ENCODE results near the gene HSF2BP.
"Not testable (repeated sequence)": the region's sequence is repeated elsewhere in the genome, so short reads cannot be mapped to it uniquely, and the experiment has no call there.

Gene HSF2BP

GRCh38 chr21:43687566-43688399 lies 28.5 kb upstream of the HSF2BP start:
- DNase-seq (ENCODE audit: low read depth): no peak

- DNase-seq (ENCODE audit: low read depth): no peak
Measured at GRCh38 chr21:43686811-43687565, 27.7 kb upstream of the HSF2BP start.

- no peak for DNase-seq (ENCODE audit: low read depth)
Measured at GRCh38 chr21:43684424-43684823, 25.1 kb upstream of the HSF2BP start.

- DNase-seq (ENCODE audit: low read depth): no peak
Measured at GRCh38 chr21:43681650-43682049, 22.4 kb upstream of the HSF2BP start.

GRCh38 chr21:43680421-43680820 lies 21.1 kb upstream of the HSF2BP start:
- DNase-seq (ENCODE audit: low read depth): not testable (repeated sequence)

- DNase-seq (ENCODE audit: low read depth): no peak
Measured at GRCh38 chr21:43679951-43680350, 20.7 kb upstream of the HSF2BP start.

- DNase-seq (ENCODE audit: low read depth): no peak
Measured at GRCh38 chr21:43676391-43676790, 17.1 kb upstream of the HSF2BP start.

GRCh38 chr21:43675871-43676270 lies 16.6 kb upstream of the HSF2BP start:
- DNase-seq (ENCODE audit: low read depth): no peak

- no peak for DNase-seq (ENCODE audit: low read depth)
Measured at GRCh38 chr21:43669828-43670605, 10.7 kb upstream of the HSF2BP start.

- no peak for DNase-seq (ENCODE audit: low read depth)
Measured at GRCh38 chr21:43667191-43667904, 8.1 kb upstream of the HSF2BP start.

- DNase-seq (ENCODE audit: low read depth): no peak
Measured at GRCh38 chr21:43665879-43666278, 6.6 kb upstream of the HSF2BP start.

- DNase-seq (ENCODE audit: low read depth): no peak
Measured at GRCh38 chr21:43664358-43664757, 5.1 kb upstream of the HSF2BP start.

GRCh38 chr21:43663033-43663432 lies 3.7 kb upstream of the HSF2BP start:
- no peak for DNase-seq (ENCODE audit: low read depth)

- no peak for DNase-seq (ENCODE audit: low read depth)
Measured at GRCh38 chr21:43662286-43662685, 3.0 kb upstream of the HSF2BP start.

- DNase-seq (ENCODE audit: low read depth): no peak
Measured at GRCh38 chr21:43658769-43659135, 536 bp downstream of the HSF2BP start.

- no peak for DNase-seq (ENCODE audit: low read depth)
Measured at GRCh38 chr21:43658088-43658741, 1.1 kb downstream of the HSF2BP start.

- DNase-seq (ENCODE audit: low read depth): no peak
Measured at GRCh38 chr21:43657355-43658087, 1.8 kb downstream of the HSF2BP start.

- DNase-seq (ENCODE audit: low read depth): no peak
Measured at GRCh38 chr21:43654806-43655489, 4.3 kb downstream of the HSF2BP start.

GRCh38 chr21:43653626-43654025 lies 5.7 kb downstream of the HSF2BP start:
- no peak for DNase-seq (ENCODE audit: low read depth)

GRCh38 chr21:43652616-43653015 lies 6.7 kb downstream of the HSF2BP start:
- DNase-seq (ENCODE audit: low read depth): no peak
